Measurements from ENCODE around the gene BAD.

- TF ChIP-seq POLR2AphosphoS5 (IDR thresholded peaks at IDR 0.05; ENCODE audit: low read depth, low read length), result no peak
- no peak for TF ChIP-seq TAF1 (IDR thresholded peaks at IDR 0.05; ENCODE audit: borderline replicate concordance, insufficient read depth, low read length)
- TF ChIP-seq FOXP2 (optimal IDR thresholded peaks at IDR 0.05; ENCODE audit: borderline replicate concordance, extremely low read depth, extremely low read length, insufficient read depth), result no peak
- no peak for TF ChIP-seq REST (IDR thresholded peaks at IDR 0.05; ENCODE audit: insufficient read depth in 1 of 2, low read depth in 2 of 2, low read length in 2 of 2)
These were observed 47.3 kb upstream of the BAD start for GRCh38 chr11:64331569-64332371.

All from PFSK-1 (cell line).